Measurements from ENCODE around the gene EIF3F.

GRCh38 chr11:7971846-7972245 lies 15.3 kb upstream of the EIF3F start:
- no peak for TF ChIP-seq RFX5 (IDR thresholded peaks at IDR 0.05; ENCODE audit: borderline replicate concordance, low read depth, low read length)
- TF ChIP-seq CTCF (IDR thresholded peaks at IDR 0.05; ENCODE audit: control extremely low read depth in 1 of 3, insufficient read depth in 1 of 3, low read depth in 1 of 3, low read length in 3 of 3): no peak
- TF ChIP-seq HDAC6 (IDR thresholded peaks at IDR 0.05; ENCODE audit: low read depth, low read length): no peak
- TF ChIP-seq EZH2 (IDR thresholded peaks at IDR 0.05; ENCODE audit: low read depth, low read length, severe bottlenecking): no peak
- no peak for TF ChIP-seq GTF2F1 (IDR thresholded peaks at IDR 0.05; ENCODE audit: borderline replicate concordance, low read depth, low read length)
- TF ChIP-seq TCF12 (IDR thresholded peaks at IDR 0.05; ENCODE audit: low read depth, low read length): no peak
- no peak for TF ChIP-seq CEBPB (IDR thresholded peaks at IDR 0.05; ENCODE audit: low read depth, low read length)
- TF ChIP-seq JUN (IDR thresholded peaks at IDR 0.05; ENCODE audit: low read depth, low read length): no peak
- TF ChIP-seq YY1 (IDR thresholded peaks at IDR 0.05; ENCODE audit: low read depth, low read length): no peak
- no peak for TF ChIP-seq HDAC2 (IDR thresholded peaks at IDR 0.05; ENCODE audit: borderline replicate concordance in 1 of 2, low read depth in 2 of 2, low read length in 2 of 2)
- TF ChIP-seq EP300 (IDR thresholded peaks at IDR 0.05; ENCODE audit: borderline replicate concordance in 1 of 2, low read depth in 2 of 2, low read length in 2 of 2): no peak

Measured in H1 (cell line).